Cortex of kidney (tissue), 1 donor: ENCODE data around the gene CDK13.

Experiments used
- DNase-seq: peaks from one replicate; lab custom pipeline; 2025; lab: John Stamatoyannopoulos, UW

Gene CDK13

DNA sequence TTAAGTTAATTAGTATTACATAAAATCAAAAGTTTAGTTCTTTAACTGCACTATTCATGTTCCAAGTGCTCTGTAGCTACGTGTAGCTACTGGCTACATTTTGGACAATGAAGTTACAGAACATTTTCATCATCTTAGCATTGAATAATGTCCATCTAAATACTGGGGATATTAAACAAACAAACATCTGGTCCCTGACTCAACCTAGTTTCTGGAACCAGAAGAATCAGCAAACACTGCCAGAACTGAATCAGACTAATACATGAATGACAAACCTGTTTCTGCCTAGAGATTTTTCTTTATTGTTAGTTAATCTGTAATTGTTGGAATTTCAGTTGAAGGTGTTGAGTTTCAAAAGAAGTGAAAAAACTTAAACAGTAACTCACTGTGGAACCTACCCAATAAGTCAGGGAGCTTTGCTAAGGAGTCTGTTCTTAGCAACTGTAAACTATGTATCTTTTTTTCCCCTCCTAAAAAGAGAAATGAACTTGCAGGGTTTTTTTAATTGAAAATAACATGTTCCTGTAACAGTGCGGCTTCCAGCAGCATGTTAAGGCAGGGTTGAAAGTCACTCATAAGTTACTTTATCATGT is 58.3 kb downstream of the CDK13 start:
- no peak for DNase-seq

GRCh38 chr7:40009301-40009700 is 59.2 kb downstream of the CDK13 start:
- DNase-seq = no peak

GRCh38 chr7:40014376-40014775 is 64.3 kb downstream of the CDK13 start:
- DNase-seq = no peak

- DNase-seq = no peak
These were observed 65.8 kb downstream of the CDK13 start for GRCh38 chr7:40015790-40016296.

DNA sequence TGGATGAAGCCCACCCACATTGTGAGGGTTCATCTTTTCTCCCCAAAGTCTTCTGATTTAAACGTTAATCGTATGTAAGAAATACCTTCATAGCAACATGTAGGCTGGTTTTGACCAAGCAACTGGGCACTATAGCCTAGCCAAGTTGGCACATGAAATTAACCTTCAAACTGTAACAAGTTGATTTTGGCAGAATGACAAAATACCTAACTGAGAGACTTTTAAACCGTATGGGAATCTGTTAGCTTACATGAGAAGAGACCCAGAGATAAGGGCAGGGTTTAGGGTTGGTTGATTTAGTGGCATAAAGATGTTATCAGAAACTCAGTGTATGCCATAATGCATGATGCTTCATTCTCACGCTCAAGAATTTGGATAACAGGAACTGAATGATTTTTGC is 69.5 kb downstream of the CDK13 start:
- no peak for DNase-seq

- no peak for DNase-seq
These were observed 74.0 kb downstream of the CDK13 start for GRCh38 chr7:40024048-40024447.

DNA sequence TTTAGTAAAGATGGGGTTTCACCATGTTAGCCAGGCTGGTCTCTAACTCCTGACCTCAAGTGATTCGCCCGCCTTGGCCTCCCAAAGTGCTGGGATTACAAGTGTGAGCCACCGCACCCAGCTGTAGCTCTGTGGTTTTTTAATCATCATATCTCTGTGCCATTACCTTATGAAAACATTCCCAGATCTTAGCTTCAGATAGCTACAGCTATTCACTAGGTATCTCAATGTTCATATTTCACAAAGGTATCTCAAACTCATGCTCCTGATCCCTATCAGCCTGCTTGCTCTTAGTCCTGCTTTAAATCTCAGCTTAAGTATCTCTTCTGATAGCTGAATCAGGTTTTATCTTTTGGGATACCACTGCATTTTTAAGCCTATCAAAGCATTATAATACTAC is 74.8 kb downstream of the CDK13 start:
- no peak for DNase-seq

- DNase-seq = no peak
These were observed 77.5 kb downstream of the CDK13 start for GRCh38 chr7:40027545-40027944.

DNA sequence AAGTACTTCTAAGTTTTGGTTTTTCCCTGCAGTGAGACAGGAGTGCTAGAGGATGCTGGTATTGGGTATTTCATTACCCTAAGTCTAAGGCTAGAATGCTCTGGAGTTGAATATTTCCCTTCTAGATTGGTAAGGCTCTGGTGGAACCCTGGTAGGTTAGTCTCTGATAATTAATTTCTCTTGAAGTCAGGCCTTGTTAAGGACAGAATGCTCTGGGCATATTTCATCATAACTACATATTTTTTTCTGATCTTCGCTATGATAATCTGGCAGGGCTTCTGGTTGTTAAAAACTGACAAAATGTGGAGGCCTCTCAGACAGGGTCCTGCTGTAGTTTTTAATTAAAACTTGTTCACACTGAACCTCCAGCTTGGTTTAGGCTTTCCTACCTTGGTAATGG is 83.8 kb downstream of the CDK13 start:
- DNase-seq = no peak

DNA sequence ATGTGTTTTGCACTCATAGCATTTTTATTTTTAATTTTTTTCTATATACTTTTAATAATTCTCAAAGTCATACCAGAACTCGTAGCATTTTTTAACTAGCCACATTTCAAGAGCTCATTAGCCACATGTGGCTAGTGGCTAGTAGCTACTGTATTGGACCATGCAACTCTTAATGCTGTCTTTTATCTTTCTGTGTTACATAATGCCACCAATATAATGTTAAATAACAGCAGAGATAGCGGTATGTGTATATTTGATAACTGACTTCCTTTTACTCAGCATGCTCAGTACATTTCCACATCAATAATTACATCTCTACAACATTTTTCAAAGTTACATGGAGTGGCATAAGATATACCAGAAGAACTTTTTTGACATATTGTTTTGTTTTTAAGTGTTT is 91.4 kb downstream of the CDK13 start:
- DNase-seq = no peak

DNA sequence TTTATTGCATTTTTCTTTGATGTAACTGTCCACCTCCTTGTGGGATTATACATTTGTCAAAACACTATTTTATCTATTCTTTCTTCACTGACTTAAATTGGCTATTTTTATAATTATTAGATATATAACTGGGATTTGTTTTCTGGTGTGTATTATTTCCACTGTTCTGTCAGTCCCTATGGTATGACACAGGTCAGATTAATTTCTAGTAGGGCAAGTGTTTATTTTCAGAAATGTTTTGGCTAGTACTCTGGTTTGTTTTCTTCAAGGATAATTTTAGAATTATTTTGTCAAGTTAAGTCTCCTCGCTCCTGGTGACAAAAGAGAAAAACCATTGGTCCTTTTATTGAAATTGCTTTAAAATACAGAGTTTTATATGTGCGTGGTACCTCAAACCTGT is 93.1 kb downstream of the CDK13 start:
- DNase-seq = no peak

DNA sequence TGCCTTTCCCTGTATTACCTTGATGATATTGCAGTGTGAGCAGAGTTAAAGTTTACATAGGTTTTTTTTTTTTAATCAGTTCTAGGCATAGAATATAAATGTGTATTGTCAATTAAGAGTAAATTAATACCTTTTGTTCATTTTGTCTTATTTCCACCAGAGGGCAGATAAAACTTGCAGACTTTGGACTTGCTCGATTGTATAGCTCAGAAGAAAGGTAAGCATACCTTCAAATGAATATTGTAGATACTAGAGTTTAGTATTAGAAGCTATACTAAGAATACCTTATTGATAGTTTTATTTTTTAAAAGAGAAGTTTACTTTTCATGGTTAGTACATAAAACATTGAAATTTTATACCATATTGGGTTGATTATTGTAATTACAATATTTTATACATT is 97.6 kb downstream of the CDK13 start:
- no peak for DNase-seq

DNA sequence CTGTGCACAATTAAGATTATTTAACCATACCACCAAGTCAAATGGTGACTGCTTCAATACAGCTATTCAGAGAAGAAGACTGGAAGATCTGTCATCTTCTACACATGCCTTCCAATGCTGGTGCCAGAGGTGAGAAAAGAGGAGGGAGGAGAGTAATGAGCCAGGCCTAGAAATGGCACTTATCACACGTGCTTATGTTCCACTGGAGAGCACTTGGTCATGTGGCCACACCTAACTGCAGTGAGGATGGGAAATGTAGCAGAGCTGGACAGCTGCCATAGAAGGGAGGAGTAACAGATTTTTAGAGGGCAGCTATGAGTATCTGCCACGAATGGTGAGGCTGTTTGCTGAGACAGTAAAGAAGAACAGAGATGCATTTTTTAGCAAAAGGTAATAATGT is 107.2 kb downstream of the CDK13 start:
- no peak for DNase-seq

DNA sequence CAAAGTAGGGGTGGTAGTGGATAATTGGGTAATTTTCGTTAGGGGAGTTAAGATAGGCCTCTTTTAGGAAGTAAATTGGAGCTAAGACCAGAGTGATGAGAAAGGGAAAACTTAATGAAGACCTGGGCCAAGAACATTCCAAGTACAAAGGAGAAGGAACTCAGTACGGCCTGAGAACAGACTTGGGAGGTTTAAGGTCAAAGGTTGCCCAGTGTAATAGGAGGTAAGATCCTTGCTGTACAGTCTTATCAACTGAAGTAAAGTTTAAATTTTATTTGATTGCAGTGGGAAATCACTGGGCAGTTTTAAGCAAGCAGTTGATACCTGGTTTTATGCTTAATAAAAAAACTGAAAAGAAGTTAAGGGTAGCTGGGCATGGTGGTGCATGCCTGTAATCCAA is 108.0 kb downstream of the CDK13 start:
- DNase-seq = no peak

- no peak for DNase-seq
These were observed 108.6 kb downstream of the CDK13 start for GRCh38 chr7:40058636-40059035.

GRCh38 chr7:40059057-40059456 is 109.0 kb downstream of the CDK13 start:
- no peak for DNase-seq

DNA sequence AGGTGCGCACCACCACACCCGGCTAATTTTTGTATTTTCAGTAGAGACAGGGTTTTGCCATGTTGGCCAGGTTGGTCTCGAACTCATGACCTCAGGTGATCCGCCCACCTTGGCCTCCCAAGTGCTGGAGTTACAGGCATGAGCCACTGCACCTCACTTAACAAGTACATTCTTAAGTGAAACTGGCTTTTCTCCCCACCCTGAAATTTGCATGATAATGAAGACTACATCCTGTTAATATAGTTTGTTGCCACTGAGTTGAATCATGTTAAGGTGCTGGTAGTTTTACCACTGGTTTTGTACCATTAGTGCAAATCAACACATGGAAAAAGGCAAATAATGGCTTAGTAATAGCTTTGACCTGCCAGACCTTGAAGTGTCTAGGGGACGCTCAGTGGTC is 122.2 kb downstream of the CDK13 start:
- no peak for DNase-seq

GRCh38 chr7:40073239-40073638 is 123.2 kb downstream of the CDK13 start:
- DNase-seq = no peak

GRCh38 chr7:40077849-40078248 is 127.8 kb downstream of the CDK13 start:
- DNase-seq = no peak

DNA sequence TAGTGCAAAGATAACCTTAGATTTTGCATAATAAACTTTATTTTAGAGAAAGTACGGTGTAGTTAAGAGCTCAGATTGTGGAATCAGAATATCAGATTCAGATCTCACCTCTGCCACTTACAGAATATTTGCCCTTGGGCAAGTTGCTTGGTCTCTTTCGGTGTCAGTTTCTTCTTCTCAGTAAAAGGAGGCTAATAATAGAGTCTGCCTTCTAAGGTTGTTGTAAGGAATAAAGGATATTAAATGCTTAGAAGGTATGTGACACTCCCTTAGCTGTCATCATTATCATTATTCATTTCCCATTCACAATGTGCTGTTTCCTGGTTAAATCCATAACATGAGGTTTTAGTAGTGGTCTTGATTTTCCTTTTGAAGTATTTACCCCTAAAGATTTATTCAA is 142.1 kb downstream of the CDK13 start:
- no peak for DNase-seq

GRCh38 chr7:40093631-40094350 is 143.7 kb downstream of the CDK13 start:
- no peak for DNase-seq

GRCh38 chr7:40095230-40095629 is 145.2 kb downstream of the CDK13 start:
- no peak for DNase-seq

DNA sequence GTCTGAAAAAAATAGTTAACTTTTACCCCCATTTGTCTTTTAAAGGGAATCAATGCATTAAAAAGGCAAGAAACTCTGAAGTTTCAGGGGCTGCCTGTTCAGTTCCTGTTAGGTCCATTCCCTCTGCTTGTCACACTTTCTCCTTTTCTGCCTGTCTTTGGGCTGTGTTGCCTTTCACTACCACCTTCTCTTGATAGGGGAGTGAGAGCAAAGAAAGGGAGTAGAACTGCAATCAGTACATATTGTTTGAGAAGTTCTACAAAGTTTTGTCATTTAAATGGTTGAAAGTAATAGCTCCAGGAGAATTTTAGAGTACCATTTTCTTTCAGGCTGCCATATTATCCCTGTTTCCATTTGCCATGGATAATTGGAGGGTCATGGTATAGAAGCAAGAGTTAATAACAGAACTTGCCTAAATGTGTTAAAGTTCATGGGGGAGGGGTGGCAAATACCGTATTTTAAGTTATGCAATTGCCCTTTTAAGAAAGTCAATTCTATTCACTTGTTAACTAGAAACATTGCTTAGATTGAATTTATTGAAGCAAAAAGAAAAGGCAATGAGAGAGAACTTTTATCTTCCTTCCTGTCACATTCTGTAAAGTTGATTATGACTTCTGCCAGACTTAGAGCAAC is 145.8 kb downstream of the CDK13 start:
- DNase-seq = no peak
